HG02870 (cell line): ENCODE measurements around the gene IGSF9B.

Experiments used
- ATAC-seq: cut with Tn5 transposase; IDR thresholded peaks from one replicate; pipeline ENCODE4 v1.9.1; 2021; ENCODE audit warnings: mild to moderate bottlenecking, moderate library complexity; ENCODE audit not compliant: unreplicated experiment

IGSF9B gene

DNA sequence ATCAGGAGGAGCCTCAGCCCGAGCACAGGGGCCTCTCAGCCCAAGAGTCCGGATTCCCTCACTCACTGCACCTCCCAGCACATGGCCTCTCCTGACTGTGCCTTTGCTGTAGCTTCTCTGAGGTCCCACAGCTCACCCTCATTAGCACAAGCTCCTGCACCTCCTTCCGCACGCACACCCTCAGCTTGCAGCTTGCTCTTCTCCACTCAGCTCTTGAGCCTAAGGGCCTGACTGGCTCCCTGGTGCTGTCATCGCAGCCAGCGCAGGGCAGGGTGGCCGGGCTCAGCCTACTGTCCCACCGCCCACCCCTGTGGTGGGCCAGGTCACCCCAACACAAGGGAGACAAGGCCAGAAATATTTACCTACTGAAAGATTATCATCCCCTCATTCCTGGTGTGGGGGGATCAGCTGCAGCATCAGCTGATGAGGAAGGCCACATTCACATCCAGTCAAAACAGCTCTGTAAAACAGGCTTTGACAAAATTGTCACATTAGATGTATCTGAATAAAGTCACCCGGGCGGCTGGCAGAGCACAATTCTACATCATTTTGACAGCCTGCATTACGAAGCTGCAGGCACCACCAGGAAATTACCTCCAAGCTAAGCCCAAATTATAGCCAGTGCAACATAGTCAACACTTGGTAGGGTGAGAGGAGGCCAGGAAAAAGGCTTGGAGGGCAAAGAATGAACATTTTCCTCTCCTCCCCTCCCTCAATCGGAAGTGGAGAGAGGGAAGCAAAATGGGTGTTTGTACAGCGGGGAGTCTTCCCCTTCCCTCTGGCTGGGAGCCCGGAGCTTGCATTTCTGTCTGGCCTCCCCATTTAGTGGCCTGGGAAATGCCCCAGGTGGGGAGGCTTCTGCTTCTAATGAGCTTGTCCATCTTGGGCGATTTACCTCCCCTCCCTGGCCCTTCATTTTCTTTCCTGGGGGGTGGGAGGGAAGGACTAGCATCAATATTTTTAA is 29.5 kb upstream of the IGSF9B start:
- no peak for ATAC-seq

DNA sequence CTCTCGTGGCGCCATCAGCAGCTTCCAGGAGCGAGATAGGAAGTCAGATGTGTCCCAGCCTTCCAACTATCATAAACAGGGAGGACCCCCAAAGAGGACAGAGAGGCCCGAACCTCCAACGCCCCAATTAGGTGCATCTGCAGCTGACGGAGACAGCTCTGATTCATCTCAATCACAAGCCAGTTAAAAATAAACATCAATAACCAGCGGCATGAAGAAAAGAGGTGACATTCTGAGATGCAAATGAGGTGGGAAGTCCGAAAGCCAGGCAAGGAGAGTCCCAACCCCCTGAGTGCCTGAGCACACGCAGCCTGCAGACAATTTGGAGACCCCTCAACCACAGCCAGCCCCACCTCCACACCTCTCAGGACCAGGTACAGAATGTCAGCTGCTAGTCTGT is 28.1 kb upstream of the IGSF9B start:
- ATAC-seq: peak; percentile 77

DNA sequence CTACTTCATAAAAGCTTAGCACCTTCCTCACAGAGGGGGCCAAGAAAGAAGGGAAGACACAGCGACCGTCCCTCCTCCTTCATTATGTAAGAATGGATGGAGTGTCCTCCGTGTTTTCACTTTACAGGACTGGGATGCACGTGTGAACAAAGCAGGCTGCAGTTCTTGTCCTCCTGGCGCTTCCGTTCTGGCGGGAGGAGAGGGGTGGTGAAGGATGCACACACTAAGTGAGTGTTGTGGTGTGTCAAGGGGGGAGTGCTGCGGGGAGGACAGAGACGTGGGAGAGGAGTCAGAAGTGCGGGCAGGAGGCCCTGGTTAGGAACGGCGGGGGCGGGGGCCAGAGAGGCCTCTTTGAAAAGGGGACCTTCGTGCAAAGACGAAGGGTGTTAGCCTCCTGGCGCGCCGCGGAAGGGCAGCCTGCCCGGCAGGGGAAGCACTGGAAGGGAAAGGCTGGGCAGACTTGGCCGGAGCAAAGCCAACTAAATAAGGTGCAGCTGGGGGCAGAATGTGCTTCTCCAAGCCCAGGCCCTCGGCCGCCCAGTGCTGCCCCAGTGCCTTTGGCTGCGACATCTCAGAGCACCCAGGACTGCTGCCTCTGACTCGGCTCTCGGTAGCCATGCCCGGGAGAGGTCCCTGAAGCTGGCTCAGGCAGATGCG is 27.0 kb upstream of the IGSF9B start:
- ATAC-seq: no peak

DNA sequence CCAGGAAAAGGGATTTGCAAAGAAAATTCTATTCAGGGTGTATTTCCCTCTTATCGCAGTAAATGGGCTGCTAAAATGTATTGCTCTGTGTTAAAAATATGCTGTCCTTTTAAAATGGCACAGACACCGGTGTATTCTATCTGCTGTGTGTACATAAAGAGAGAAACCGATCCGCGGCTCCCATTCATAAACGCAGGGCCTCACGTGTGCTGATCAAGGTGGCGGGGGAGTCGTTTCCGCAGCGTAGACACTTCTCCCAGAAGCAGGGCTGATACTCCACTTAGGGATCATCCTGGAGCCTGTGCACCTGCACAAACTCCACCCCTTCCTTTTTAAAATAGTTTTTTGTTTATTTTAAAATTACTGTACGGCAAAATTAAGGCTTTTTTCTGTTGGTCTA is 26.1 kb upstream of the IGSF9B start:
- ATAC-seq: no peak

DNA sequence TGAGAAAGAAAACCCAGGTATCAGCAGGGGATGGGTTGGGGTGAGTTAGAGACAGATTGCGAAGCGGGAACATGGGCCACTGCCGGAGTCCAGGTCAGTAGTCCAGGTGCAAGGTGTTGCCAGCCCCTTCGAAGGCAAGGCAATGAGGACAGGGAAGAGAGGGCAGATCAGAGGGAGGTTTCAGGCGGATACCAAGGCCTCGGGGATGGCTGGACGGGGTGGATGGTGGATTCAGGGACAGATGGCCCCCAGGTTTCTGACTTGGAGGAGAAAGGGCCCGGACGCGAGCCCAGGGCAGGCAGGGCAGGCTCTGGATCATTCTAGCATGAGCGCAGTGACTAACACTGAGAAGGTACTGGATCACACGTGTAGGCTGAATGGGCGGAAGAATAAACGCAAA is 25.4 kb upstream of the IGSF9B start:
- no peak for ATAC-seq

DNA sequence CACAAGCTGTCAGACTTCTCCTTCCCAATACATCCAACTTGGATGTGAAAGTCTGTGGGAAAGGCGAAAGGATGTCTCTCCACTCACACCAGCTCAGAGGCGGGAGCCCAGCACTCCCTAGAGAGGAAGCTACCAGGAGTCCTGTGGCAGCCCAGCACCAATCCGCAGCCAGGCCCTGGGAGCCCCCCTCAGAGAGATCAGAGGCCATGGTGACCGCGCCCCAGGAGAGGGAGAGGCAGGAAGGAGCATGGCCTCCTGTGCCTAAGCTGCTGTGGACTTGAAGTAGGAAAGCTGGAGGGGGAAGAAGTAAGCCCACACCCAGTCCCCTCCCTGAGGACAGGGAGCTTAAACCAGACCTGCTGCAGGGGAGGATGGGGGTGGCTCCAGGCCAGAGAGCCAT is 24.4 kb upstream of the IGSF9B start:
- no peak for ATAC-seq

DNA sequence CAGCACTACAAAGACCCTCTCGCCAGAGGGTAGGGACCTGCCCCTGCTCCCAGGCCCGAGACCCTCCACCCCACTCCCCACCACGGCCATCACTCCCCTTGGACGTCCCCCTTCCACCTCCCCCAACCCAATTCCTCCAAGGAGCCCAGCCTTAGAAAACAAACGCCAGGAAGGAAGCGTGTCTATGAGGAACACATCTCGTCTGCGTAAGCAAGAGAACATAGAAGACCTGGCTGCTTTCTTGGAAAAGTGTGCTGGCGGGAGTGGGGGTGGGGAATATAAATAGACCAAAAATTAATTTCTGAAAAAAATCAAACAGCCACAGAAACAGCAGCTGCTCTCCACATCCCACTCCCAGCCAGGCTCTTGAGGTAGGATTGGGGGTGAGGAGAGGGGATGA is 23.9 kb upstream of the IGSF9B start:
- no peak for ATAC-seq

DNA sequence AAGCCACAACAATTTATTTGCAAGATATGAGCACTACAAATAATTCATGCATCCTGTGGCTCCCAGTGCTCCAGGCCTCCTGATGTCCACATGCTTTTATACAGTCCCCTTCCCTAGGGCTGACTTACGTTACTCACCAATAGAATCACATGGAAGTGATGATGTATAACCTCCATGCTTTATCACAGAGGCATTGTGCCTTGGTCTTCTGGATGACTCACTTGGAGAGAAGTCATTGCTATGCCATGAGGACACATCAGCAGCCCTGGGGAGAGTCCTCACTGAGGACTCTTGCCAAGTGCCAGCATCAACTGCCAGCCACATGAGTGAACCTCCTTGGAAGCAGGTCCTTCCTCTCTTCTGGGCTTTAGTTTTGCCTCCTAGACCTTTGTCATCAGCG is 22.0 kb upstream of the IGSF9B start:
- no peak for ATAC-seq

DNA sequence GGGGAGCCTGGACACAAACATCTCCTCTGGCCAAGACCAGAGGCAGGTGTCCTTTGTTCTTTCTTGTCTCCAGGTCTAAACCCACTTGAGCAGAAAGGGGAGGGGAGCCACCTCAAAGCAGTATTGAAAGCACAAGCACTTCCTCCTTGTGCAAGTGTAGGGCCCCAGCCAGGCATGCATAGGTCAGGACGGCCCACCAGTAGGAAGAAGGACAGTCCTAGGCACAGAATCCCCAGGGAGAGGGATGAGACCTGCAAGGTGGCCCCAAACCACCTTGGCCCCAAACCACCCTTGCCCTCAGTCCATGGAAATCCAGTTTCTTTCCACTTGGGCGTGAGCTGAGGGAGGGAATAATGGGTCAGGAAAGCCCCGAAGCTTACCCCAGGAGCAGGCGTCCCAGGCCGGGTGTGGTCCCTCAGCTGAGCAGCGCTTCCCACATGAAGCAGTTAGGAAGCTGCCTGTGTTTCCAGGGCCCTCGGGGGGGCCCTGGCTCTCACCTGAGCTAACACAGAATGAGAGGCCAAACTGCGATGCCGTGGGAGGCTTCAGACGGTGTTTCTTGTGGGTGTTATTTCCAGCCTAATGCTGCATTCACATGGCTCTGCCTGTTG is 20.4 kb upstream of the IGSF9B start:
- ATAC-seq: peak; percentile 99

DNA sequence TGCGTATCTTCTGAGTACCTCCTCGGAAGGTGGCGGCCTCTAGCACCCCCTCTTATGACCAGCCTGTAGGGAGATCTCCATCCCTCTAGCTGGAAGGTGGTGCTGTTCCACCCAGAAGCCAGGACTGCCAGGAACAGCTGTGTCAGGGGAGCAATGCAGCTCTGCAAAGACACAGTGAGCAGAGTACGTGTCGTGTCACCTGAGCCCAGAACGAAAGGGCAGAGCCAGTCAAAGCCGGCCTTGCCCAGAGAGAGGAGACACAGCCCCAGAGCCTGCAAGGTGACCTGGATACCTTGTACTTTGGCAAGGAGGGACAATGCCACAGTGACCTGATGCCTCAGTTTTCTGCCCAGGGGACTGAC is 18.7 kb upstream of the IGSF9B start:
- ATAC-seq: no peak

DNA sequence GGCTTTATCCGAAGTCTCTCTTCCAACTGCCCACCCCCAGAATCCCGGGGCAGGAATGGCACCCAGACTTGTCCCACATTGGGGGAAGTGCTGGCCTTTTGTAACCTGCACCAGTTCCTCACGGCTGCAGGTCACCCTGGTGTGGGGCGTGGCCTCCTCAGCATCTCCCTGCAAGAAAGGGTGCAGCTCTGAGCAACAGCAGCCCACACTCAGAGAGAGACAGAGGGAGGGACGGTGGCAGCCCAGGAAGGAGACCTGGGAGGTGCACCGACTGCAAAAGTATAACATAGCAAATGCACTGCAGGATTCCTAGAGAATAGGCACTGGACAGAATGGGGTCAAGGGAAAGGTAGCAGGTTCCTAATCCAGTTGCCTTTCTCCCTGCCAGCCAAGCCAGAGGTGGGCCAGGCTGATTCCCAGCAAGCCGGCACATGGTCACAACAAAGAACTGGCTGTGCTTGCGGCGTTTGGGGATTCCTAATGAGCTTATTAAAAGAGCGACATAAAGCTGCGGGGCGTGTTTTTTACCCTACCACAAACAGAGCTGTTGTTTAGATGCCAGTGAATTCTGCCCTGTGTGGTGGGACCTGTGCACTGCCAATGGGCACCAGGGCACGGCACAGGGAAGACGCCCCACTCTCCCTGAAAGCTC is 18.2 kb upstream of the IGSF9B start:
- no peak for ATAC-seq

DNA sequence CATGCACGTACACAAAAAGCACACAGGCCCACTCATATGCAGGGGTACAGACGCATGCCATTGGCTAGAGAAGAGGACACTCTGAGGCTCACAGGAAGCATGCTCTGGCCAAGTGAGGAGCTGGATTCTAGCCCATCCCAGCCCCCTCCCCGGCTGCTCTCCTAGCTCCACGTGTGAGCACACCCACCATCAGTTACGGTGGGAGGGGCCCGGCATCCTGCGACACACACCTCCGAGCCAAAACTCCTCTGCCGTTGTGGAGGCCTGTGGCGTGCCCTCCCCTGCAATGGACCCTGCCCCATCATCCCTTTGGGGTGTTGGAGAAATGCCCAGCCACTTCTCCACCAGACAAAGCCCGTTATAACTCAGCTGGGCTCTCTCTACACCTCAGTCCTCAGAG is 15.1 kb upstream of the IGSF9B start:
- ATAC-seq: no peak

DNA sequence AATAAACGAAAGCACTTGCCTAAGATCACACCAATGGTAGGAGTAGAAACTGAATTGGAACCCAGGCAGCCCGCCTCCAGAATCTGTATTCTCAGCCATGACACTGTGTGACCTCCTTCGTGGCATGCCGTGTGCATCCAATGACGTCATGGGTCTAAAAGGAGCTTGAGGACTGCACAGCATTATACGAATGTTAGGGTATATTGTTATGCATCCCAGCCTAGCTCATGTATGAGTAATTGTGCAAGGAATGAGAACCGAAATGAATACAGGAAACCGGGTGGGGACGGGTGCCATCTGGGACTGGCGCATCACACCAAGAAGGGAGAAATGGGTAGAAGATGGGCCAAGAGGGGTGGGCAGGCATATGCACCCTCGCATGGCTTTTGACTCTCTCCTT is 12.3 kb upstream of the IGSF9B start:
- ATAC-seq: no peak

DNA sequence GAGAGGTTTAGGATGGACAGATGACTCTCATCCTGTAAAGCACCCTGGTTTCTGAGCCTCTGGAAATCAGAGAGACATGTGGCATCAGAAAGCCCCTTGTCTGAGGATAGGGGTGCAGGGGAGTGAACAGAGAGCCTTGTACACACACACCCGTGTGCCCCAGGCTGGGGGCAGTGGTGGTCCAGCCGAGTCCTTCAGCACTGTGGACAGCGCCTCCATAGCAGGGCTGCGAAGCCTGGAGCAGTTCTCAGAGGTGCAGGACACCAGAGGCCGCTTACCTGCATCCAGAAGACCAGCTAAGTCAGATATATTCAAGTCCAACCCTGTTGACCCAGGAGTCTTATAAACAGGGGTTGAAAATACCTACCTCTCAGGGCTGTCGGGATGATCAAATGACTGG is 11.5 kb upstream of the IGSF9B start:
- ATAC-seq: no peak

DNA sequence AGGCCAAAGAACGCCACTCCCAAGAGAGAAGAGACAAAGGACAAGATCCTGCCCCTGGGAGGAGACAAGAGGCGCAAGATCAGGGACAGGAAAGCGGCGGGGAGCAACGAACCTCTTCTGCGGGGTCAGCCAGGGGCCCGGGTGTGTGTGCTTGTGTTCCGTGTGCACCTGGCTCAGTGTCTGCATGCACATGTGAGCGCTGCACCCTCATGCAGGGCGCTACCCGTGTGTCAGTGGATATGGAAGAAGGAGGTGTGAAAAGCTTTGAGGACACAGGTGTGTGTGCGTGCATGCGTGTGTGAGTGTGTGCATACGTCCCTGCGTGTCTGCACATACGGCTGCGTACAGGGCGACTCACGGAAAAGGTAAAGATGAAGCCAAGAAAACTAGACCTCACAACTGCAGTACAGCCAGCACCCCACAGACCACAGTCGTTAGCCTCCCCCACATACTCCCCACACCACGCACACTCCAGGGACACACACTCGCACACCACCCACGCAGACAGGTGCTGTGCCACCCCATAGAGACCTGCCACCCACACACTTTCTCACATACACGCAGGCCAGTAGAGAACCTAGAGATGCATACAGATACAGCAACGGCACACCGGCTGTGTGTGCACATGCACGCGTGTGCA is 11.0 kb upstream of the IGSF9B start:
- no peak for ATAC-seq

DNA sequence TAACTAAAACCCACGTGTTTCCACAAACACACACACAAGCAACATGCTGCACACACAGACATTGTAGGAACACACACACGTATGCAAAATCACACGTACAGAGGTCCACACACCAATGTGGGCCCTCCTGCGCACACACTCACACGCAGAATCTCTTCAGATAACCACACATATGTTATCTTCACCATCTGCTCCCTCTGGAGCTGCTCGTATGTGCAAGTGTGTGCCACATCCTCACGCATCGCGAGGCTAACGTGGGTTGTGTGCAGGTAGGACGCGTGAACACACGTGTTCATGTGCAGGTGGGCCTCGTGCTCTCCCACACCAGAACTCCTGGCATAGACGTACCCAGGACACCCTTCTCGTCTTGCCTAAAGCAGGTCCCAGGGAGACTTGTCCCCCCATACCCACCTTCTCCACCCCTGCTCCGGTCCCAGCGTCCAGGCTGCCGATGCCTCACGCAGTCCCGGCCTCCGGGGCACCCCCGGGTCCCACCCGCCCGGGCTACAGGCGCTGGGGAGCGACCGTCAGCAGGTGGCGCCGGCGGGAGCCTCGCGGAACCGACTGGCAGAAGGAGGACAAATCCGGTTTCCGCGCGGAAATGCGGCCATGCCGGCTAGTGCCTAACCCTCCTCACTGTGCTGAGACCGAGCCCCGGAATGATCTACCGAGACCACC is 10.3 kb upstream of the IGSF9B start:
- no peak for ATAC-seq

DNA sequence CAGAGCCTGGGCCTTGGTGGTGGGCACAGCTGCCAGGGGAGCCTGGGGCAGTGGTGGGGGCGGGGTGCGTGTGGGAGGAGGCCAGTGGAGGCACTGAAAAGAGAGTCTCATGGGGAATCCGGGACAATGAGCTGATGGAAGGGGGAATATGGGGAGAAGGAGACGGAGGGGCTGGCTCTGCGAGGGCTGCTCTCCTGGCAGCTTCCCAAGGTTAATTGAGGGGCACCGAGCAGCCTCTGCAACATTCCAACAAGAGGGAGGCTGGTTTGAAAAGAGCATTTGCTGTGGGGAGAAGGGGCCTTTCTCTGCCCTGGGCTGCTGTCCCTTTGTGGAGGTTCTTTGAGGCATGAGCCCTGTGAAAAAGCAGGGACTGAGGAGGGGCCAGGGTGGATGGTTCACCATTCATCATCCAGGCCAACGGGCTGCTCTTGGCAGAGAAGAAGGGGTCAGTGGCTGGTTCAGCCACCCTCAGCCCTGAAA is 9.4 kb upstream of the IGSF9B start:
- no peak for ATAC-seq

DNA sequence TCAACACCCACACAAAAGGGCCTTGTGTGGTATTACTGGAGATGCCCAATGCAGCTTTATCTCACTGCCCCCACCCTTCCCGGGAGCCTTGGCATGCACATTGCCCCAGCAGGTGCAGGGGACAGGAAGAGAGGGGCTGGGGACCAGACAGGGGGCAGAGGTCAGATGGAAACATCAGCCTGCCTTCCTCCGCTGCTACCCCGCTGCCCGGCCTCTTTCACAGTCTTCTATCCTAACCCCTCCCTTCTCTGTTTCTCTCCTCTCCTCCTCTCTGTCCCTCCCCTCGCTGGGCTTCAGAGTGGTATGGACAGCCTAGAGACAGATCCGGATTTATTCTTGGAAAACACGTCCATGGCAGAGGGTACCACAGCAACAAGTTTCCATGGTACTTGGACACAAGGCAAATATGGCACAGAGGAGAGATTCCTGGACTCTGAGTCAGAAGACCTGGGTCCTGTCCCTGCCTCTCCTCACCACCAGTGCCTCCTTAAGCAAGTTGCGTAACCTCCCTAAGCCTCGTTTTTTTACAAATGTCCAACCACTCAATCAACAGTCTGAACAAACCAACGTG is 8.3 kb upstream of the IGSF9B start:
- no peak for ATAC-seq

DNA sequence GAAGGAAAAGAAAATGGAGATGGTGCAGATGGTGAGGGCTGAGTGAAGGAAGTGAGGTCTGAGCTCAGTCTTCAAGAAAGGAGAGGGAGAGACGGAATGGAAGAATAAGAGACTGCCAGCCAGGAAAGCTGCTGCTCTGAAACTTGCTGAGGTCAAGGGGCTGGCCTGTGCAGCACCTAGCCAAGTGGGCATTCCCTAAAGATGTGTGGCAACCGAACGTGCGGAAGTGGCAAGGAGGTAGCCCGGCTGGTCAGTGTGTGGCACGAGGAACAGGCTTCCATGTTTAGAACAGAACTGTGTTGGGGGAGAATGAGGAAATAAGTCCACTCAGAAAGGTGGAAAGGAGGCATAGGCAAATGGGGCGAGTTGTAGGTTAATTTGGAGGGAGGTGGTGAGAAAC is 7.6 kb upstream of the IGSF9B start:
- no peak for ATAC-seq

DNA sequence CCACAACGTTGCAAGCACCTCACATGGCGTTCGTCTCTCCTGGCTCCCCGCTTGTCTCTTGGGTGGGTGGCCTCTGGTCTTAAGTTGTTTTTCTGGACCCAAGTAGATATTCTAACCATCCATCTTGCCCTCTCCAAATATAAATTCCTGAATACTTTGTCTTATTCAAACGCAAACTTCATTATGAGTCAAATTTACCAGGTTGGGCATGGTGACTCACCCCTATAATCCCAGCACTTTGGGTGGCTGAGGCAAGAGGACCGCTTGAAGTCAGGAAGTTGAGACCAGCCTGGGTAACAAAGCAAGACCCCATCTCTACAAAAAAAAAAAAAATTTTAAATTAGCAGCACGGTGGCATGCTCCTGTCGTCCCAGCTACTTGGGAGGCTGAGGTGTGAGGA is 5.1 kb upstream of the IGSF9B start:
- no peak for ATAC-seq
